GM12873 (cell line): ENCODE data around the gene SLC40A1.

Experiments used
- CTCF ChIP-seq: IDR thresholded peaks from 2 replicates; pipeline ENCODE4 v1.5.1; 2012; ENCODE audit warnings: low read depth, mild to moderate bottlenecking, moderate library complexity, low read length, control low read depth; ENCODE audit not compliant: insufficient read depth; ENCODE audit errors: missing control alignments

SLC40A1 gene

GRCh38 chr2:189544318-189545042 is 36.1 kb downstream of the SLC40A1 start:
- TF ChIP-seq CTCF = no peak

- TF ChIP-seq CTCF = no peak
Measured at GRCh38 chr2:189543367-189543766, 37.2 kb downstream of the SLC40A1 start.

- no peak for TF ChIP-seq CTCF
Measured at GRCh38 chr2:189542145-189542882, 38.3 kb downstream of the SLC40A1 start.

- no peak for TF ChIP-seq CTCF
Measured at GRCh38 chr2:189541591-189541990, 39.0 kb downstream of the SLC40A1 start.

- TF ChIP-seq CTCF = no peak
Measured at GRCh38 chr2:189540551-189540950, 40.0 kb downstream of the SLC40A1 start.

GRCh38 chr2:189538402-189538801 is 42.2 kb downstream of the SLC40A1 start:
- TF ChIP-seq CTCF = no peak

GRCh38 chr2:189536830-189537229 is 43.8 kb downstream of the SLC40A1 start:
- no peak for TF ChIP-seq CTCF
